ENCODE measurements around the gene ATP6V1E1.

Gene ATP6V1E1

DNA sequence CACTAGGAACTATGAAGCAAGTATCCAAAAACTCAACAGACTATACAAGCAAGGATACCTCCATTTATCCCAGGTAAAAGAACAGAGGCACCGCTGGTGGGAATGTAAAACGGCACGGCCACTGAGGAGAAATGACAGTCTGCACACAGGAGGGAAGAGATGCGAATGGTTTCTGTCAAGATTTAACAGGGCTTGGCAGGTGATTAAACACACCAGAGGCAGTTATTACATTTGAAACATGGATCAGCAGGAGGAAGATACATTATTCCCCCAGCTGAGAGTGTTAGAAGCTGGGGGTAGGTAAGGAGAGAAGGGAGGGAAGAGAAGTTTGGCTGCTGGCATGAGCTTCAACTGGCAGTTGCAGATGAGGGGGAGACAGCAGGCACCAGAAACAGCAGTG is 30.2 kb downstream of the ATP6V1E1 start:
- no peak for DNase-seq (ENCODE audit: low read depth)
- H3K4me1 ChIP-seq (ENCODE audit: control insufficient read depth, insufficient read depth, low read length): no peaks in the 10 kb centered on the region
- H3K9me3 ChIP-seq (ENCODE audit: control insufficient read depth, low read length): no peaks in the 10 kb centered on the region
- no peaks in the 10 kb centered on the region for H3K27me3 ChIP-seq (replicated peaks; ENCODE audit: control insufficient read depth, insufficient read depth, low read length)
- H3K4me3 ChIP-seq (ENCODE audit: low read length): no peak overlapping the region
- H3K9ac ChIP-seq (ENCODE audit: low read length): no peak overlapping the region
- H3K36me3 ChIP-seq (ENCODE audit: control insufficient read depth, insufficient read depth, low read length, severe bottlenecking): peaks cover 79% of the 10 kb centered on the region

DNA sequence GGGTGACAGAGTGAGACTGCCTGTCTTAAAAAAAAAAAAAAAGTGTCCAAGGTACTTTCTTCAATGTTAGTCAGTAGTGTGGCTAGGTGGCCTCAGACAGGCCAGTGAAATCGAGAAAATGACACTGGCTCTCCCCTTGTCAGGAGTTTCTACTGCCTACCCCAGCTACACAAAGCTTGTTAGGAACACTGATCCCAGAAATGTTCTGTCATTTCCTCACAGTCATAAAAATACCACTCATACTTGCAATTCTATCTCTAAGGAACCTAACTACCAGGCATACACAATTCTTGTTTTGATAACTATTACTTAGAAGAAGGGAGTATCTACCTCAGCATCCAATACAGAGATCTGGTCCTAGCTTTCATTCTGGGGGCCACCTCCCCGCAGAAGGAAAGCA is 31.3 kb downstream of the ATP6V1E1 start:
- peak; percentile 38 for DNase-seq (ENCODE audit: low read depth)
- no peaks in the 10 kb centered on the region for H3K27me3 ChIP-seq (replicated peaks; ENCODE audit: control insufficient read depth, insufficient read depth, low read length)
- H3K36me3 ChIP-seq (ENCODE audit: control insufficient read depth, insufficient read depth, low read length, severe bottlenecking): peaks cover 88% of the 10 kb centered on the region
- no peaks in the 10 kb centered on the region for H3K4me1 ChIP-seq (ENCODE audit: control insufficient read depth, insufficient read depth, low read length)
- H3K4me3 ChIP-seq (ENCODE audit: low read length): no peak overlapping the region
- H3K9ac ChIP-seq (ENCODE audit: low read length): no peak overlapping the region
- no peaks in the 10 kb centered on the region for H3K9me3 ChIP-seq (ENCODE audit: control insufficient read depth, low read length)

DNA sequence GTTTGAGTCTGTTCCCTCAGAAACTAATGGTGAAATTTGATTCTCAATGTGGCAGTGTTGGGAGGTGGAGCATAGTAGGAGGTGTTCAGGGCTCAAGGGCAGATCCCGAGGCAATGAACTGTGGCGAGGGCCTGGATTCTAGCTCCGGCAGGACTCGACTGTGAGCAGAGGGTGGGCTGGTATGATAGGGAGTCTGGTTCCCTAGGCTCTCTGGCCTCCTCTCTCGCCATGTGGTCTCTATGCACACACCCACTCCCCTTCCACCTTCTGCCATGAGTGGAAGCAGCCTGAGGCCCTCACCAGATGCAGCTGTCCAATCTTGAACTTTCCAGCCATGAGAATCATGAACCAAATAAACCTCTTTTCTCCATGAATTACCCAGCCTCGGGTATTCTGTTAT is 32.3 kb downstream of the ATP6V1E1 start:
- no peak overlapping the region for H3K9ac ChIP-seq (ENCODE audit: low read length)
- H3K4me3 ChIP-seq (ENCODE audit: low read length): no peak overlapping the region
- H3K4me1 ChIP-seq (ENCODE audit: control insufficient read depth, insufficient read depth, low read length): no peaks in the 10 kb centered on the region
- no peak for DNase-seq (ENCODE audit: low read depth)
- H3K27me3 ChIP-seq (replicated peaks; ENCODE audit: control insufficient read depth, insufficient read depth, low read length): no peaks in the 10 kb centered on the region
- H3K36me3 ChIP-seq (ENCODE audit: control insufficient read depth, insufficient read depth, low read length, severe bottlenecking): peaks cover 96% of the 10 kb centered on the region
- no peaks in the 10 kb centered on the region for H3K9me3 ChIP-seq (ENCODE audit: control insufficient read depth, low read length)

DNA sequence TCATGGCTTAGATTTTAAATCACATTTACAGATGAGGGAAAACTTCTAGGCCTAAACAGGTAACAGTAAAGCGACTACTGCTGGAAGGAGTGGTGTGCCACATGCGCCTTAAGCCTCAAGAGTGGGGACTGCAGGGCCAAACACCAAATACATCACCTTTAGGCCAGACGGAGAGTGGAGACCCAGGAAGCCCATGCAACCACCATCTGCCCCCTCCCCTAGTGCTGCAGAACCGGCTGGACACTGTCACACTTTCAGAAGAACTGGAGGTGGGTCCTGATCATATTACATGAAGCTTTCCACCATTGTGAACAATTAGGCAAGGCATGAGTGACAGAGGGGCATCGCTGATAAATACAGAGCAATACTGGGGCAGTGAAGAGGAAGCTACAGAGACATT is 36.3 kb downstream of the ATP6V1E1 start:
- no peak for DNase-seq (ENCODE audit: low read depth)
- Histone ChIP-seq H3K4me3 (ENCODE audit: low read length) (no peak overlapping the region), H3K36me3 (ENCODE audit: control insufficient read depth, insufficient read depth, low read length, severe bottlenecking) (peaks cover 87% of the 10 kb centered on the region)

DNA sequence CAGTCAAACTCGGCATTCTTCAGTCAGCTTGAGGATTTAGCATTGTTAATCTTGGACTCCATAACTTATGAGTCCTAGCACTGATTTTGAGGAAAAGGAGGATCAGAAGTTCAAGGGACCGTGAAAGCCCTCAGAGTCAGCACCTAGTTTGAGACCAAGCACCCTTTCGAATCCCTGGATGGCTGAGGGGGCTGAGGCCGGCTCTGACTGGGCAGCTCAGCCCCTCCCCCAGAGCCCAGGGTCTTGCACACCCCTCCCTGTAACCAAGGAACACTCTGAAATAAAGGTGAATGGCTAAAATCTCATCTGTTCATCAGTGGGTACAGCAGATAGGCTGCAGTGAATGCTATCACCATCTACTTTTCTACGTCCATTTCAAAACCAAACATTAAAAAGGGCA is 38.0 kb downstream of the ATP6V1E1 start:
- H3K4me1 ChIP-seq (ENCODE audit: control insufficient read depth, insufficient read depth, low read length): no peaks in the 10 kb centered on the region
- no peak for DNase-seq (ENCODE audit: low read depth)
- no peak overlapping the region for H3K4me3 ChIP-seq (ENCODE audit: low read length)

More for the DNA sequence above, 36.3 kb downstream of the ATP6V1E1 start:
- Histone ChIP-seq H3K9ac (ENCODE audit: low read length) (no peak overlapping the region), H3K27me3 (replicated peaks; ENCODE audit: control insufficient read depth, insufficient read depth, low read length) (no peaks in the 10 kb centered on the region), H3K4me1 (ENCODE audit: control insufficient read depth, insufficient read depth, low read length) (no peaks in the 10 kb centered on the region), H3K9me3 (ENCODE audit: control insufficient read depth, low read length) (no peaks in the 10 kb centered on the region)

DNA sequence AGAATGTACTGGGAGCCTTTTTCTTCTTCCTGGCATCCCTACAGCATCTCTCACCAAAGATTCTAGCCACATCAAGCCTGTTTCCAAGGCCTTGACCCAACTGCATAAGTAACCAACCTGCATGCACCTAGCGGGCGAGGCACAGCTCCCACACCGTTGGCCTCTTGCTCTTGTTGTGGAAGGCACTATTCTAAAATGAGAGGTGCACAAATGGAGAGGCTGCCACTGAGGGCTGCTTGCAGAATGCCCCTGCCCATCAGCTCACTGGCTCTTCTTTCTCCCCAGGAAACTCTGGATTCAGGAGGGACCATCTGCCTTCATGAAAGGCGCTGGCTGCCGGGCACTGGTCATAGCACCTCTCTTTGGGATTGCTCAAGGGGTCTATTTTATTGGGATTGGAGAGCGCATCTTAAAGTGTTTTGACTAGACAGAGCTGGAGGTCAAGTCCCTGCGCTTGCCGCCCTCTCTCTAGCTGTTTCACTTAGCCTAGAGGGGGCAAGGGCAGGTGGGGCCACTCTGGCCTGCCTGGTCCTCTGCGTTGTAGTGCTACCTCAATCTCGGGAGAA is 38.7 kb downstream of the ATP6V1E1 start:
- H3K27me3 ChIP-seq (replicated peaks; ENCODE audit: control insufficient read depth, insufficient read depth, low read length): no peaks in the 10 kb centered on the region
- no peak overlapping the region for H3K9ac ChIP-seq (ENCODE audit: low read length)
- no peak overlapping the region for H3K4me3 ChIP-seq (ENCODE audit: low read length)
- no peaks in the 10 kb centered on the region for H3K9me3 ChIP-seq (ENCODE audit: control insufficient read depth, low read length)
- H3K36me3 ChIP-seq (ENCODE audit: control insufficient read depth, insufficient read depth, low read length, severe bottlenecking): peaks cover 66% of the 10 kb centered on the region
- no peaks in the 10 kb centered on the region for H3K4me1 ChIP-seq (ENCODE audit: control insufficient read depth, insufficient read depth, low read length)
- no peak for DNase-seq (ENCODE audit: low read depth)

More for the DNA sequence above, 38.0 kb downstream of the ATP6V1E1 start:
- no peaks in the 10 kb centered on the region for H3K27me3 ChIP-seq (replicated peaks; ENCODE audit: control insufficient read depth, insufficient read depth, low read length)
- H3K9me3 ChIP-seq (ENCODE audit: control insufficient read depth, low read length): no peaks in the 10 kb centered on the region
- H3K9ac ChIP-seq (ENCODE audit: low read length): no peak overlapping the region
- H3K36me3 ChIP-seq (ENCODE audit: control insufficient read depth, insufficient read depth, low read length, severe bottlenecking): peaks cover 73% of the 10 kb centered on the region

DNA sequence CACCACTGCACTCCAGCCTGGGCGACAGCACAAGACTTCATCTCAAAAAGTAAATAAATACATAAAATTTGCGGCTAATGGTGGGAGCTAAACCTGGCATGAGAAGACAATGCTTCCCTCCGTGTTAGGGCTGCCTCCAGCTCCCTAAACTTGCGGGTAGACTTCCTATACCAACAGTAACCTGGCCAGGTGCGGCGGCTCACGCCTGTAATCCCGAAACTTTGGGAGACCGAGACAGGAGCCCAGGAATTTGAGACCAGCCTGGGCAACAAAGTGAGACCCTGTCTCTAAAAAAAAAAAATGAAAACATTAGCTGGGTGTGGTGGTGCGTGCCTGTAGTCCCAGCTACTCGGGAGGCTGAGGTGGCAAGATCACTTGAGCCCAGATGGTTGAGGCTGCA is 39.9 kb downstream of the ATP6V1E1 start:
- Histone ChIP-seq H3K9ac (ENCODE audit: low read length) (no peak overlapping the region), H3K4me1 (ENCODE audit: control insufficient read depth, insufficient read depth, low read length) (no peaks in the 10 kb centered on the region), H3K36me3 (ENCODE audit: control insufficient read depth, insufficient read depth, low read length, severe bottlenecking) (peaks cover 53% of the 10 kb centered on the region), H3K4me3 (ENCODE audit: low read length) (no peak overlapping the region), H3K27me3 (replicated peaks; ENCODE audit: control insufficient read depth, insufficient read depth, low read length) (no peaks in the 10 kb centered on the region), H3K9me3 (ENCODE audit: control insufficient read depth, low read length) (no peaks in the 10 kb centered on the region)
- no peak for DNase-seq (ENCODE audit: low read depth)

DNA sequence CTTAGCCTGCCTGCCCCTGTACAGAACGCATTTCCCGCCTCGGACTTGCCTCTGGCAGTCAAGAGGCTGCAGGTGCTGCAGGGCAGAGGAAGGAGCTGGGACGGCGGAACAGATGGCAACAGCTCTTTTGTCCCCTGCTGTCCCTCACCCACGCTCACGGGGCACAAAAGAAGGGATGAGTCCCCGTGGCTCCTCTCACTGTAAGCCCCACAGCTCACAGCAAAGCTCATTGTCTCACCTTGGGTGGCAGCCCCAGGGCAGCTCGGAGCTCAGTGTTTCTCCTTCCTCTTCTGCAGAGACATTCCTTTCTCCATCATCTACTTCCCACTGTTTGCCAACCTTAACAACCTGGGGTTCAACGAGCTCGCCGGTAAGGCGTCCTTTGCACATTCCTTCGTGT is 40.9 kb downstream of the ATP6V1E1 start:
- no peak overlapping the region for H3K4me3 ChIP-seq (ENCODE audit: low read length)
- peaks cover 50% of the 10 kb centered on the region for H3K36me3 ChIP-seq (ENCODE audit: control insufficient read depth, insufficient read depth, low read length, severe bottlenecking)
- DNase-seq (ENCODE audit: low read depth): no peak
- H3K9ac ChIP-seq (ENCODE audit: low read length): no peak overlapping the region
- no peaks in the 10 kb centered on the region for H3K27me3 ChIP-seq (replicated peaks; ENCODE audit: control insufficient read depth, insufficient read depth, low read length)
- no peaks in the 10 kb centered on the region for H3K4me1 ChIP-seq (ENCODE audit: control insufficient read depth, insufficient read depth, low read length)
- no peaks in the 10 kb centered on the region for H3K9me3 ChIP-seq (ENCODE audit: control insufficient read depth, low read length)

DNA sequence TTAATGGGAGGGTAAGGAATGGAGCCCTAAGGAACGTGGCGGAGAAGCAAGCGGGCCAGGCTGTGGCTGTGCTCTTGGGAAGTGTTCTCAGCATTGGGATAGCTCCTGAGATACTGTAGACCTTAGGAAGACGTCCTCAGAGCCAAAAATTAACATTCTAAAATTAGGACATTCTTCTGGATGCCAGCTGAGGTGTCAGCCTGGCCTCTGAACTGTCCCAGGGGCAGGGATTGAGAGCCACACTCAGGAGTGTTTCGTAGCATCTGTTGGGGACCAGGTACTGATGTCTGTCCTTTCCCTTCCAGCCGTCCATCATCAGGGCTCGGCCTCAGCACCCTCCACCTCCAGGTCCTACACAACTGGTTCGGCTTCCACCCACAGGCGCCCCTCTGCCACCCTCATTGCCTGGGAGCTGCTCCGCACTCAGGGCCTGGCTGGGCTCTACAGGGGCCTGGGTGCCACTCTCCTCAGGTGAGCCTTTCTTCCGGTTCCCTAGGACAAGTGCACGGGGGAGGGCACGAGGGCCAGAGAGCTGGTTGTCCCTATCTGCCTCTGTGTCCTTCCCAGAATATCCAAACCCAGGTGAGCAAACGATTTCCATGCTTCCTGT is 41.6 kb downstream of the ATP6V1E1 start:
- Histone ChIP-seq H3K9ac (ENCODE audit: low read length) (no peak overlapping the region), H3K9me3 (ENCODE audit: control insufficient read depth, low read length) (no peaks in the 10 kb centered on the region), H3K36me3 (ENCODE audit: control insufficient read depth, insufficient read depth, low read length, severe bottlenecking) (peaks cover 43% of the 10 kb centered on the region), H3K4me3 (ENCODE audit: low read length) (no peak overlapping the region), H3K4me1 (ENCODE audit: control insufficient read depth, insufficient read depth, low read length) (no peaks in the 10 kb centered on the region), H3K27me3 (replicated peaks; ENCODE audit: control insufficient read depth, insufficient read depth, low read length) (no peaks in the 10 kb centered on the region)
- DNase-seq (ENCODE audit: low read depth): no peak

DNA sequence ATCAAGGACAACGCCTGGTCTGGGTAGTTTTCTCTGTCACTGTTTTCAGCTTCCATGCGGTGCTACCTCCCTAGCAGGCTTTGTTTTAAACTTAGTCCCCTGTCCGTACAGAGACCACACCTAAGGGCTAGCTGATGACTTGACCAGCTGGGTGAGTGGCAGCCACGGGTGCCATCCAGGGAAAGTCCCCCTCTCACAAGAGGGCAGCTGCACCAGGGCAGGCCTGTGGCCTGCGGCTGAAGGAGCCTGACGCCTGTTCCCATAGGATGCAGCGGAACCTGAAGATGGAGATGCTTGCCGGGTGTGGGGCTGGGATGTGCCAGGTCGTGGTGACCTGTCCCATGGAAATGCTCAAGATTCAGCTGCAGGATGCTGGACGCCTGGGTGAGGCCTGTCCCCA is 45.4 kb downstream of the ATP6V1E1 start:
- peaks cover 40% of the 10 kb centered on the region for H3K36me3 ChIP-seq (ENCODE audit: control insufficient read depth, insufficient read depth, low read length, severe bottlenecking)
- no peak for DNase-seq (ENCODE audit: low read depth)
- no peaks in the 10 kb centered on the region for H3K27me3 ChIP-seq (replicated peaks; ENCODE audit: control insufficient read depth, insufficient read depth, low read length)
- no peak overlapping the region for H3K4me3 ChIP-seq (ENCODE audit: low read length)
- no peaks in the 10 kb centered on the region for H3K9me3 ChIP-seq (ENCODE audit: control insufficient read depth, low read length)
- H3K9ac ChIP-seq (ENCODE audit: low read length): no peak overlapping the region
- no peaks in the 10 kb centered on the region for H3K4me1 ChIP-seq (ENCODE audit: control insufficient read depth, insufficient read depth, low read length)

DNA sequence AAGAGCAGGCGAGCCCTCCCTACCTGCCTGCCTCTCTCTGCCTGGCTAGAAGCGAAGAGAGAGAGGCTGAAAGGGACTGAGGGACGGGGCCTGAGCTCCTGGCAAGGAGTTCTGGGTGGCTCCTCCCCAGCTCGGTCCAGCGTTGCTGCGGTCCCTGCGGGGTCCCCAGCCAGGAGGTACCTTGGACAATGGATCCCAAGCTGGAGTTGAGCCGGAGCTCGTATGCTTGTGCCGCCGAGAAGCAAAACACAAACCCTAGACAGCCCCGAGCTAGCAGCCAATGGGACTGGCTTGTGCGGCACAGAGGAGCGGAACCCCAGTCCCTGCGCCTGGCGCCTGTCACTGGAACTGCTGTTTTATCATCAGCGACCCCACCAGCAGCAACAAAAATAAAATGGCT is 46.9 kb downstream of the ATP6V1E1 start:
- no peak for DNase-seq (ENCODE audit: low read depth)
- no peak overlapping the region for H3K9ac ChIP-seq (ENCODE audit: low read length)
- H3K4me3 ChIP-seq (ENCODE audit: low read length): no peak overlapping the region
- H3K27me3 ChIP-seq (replicated peaks; ENCODE audit: control insufficient read depth, insufficient read depth, low read length): no peaks in the 10 kb centered on the region
- no peaks in the 10 kb centered on the region for H3K9me3 ChIP-seq (ENCODE audit: control insufficient read depth, low read length)
- peaks cover under 1% of the 10 kb centered on the region for H3K4me1 ChIP-seq (ENCODE audit: control insufficient read depth, insufficient read depth, low read length)
- H3K36me3 ChIP-seq (ENCODE audit: control insufficient read depth, insufficient read depth, low read length, severe bottlenecking): peaks cover 30% of the 10 kb centered on the region

DNA sequence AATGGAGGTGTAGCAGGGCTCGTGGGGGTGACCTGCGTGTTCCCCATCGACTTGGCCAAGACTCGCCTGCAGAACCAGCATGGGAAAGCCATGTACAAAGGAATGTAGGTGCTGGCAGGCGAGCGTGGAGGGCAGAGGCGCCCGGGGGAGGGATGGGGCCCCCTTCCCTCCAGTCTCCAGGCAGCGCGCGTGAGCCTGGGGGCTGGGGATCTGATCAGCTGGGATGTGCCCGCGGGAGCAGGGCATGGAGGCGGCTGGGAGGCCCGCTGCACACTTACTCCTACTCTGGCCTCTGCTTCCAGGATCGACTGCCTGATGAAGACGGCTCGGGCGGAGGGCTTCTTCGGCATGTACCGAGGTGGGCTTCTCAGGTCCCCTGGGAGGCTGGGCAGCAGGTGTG is 47.5 kb downstream of the ATP6V1E1 start:
- H3K4me3 ChIP-seq (ENCODE audit: low read length): no peak overlapping the region
- no peak for DNase-seq (ENCODE audit: low read depth)

More for the DNA sequence above, 47.5 kb downstream of the ATP6V1E1 start:
- H3K27me3 ChIP-seq (replicated peaks; ENCODE audit: control insufficient read depth, insufficient read depth, low read length): no peaks in the 10 kb centered on the region
- H3K9ac ChIP-seq (ENCODE audit: low read length): no peak overlapping the region
- H3K4me1 ChIP-seq (ENCODE audit: control insufficient read depth, insufficient read depth, low read length): peaks cover 5% of the 10 kb centered on the region
- H3K9me3 ChIP-seq (ENCODE audit: control insufficient read depth, low read length): no peaks in the 10 kb centered on the region
- peaks cover 30% of the 10 kb centered on the region for H3K36me3 ChIP-seq (ENCODE audit: control insufficient read depth, insufficient read depth, low read length, severe bottlenecking)

Measured in adipocyte (in vitro differentiated cells).